GM19025 (cell line): ENCODE results near the gene PIAS4.

Experiments used
- ATAC-seq: cut with Tn5 transposase; IDR thresholded peaks from one replicate; pipeline ENCODE4 v1.9.1; 2021; ENCODE audit warnings: mild to moderate bottlenecking, low read depth, moderate library complexity; ENCODE audit not compliant: unreplicated experiment

Gene PIAS4

GRCh38 chr19:3977242-3978143 lies 30.0 kb upstream of the PIAS4 start:
- ATAC-seq = no peak

GRCh38 chr19:3978145-3978544 lies 29.4 kb upstream of the PIAS4 start:
- ATAC-seq = no peak

DNA sequence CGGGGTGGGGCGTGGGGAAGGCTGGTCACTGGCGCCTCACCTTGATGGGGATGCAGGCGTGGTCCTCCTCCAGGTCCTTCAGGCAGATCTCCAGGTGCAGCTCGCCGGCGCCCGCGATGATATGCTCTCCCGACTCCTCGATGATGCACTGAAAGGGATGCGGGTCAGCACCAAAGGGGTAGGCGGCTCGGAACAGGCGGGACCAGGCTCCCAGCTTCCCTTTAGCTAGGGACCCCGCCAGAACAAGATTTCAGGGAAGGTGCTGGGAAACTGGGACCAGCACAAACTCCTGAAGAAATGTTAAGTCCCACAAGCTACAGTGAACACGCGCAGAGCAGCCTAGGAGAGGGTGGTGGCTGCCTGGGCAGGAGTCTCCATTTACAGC lies 28.3 kb upstream of the PIAS4 start:
- no peak for ATAC-seq

DNA sequence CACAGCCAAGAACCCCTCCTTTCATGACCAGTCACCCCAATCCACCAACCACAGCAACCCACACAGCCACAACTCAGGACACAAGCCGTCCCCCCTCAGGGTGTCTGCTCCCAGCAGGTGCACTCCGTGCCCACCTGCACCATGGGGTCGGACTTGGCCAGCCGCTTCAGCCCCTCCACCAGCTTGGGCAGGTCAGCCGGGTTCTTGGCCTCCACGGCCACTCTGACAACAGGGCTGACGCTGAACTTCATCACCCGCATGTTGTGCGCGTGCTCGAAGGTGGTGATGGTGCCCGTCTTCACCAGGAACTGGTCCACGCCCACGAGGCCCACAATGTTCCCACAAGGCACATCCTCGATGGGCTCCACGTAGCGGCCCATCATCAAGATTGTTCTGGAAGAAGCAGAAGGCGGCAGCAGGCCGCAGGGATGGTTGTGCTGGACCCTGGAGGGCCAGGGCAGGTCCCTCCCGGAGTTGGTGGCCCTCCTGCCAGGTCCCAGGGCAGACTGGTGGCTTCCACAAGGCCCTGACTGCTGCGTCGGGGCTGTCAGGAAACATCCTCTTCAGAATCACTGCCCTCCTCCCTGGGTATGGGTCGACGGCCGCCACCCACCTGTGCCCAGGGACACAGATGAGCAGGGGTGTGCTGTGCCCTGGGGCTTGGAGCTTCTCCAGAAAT lies 27.7 kb upstream of the PIAS4 start:
- no peak for ATAC-seq

DNA sequence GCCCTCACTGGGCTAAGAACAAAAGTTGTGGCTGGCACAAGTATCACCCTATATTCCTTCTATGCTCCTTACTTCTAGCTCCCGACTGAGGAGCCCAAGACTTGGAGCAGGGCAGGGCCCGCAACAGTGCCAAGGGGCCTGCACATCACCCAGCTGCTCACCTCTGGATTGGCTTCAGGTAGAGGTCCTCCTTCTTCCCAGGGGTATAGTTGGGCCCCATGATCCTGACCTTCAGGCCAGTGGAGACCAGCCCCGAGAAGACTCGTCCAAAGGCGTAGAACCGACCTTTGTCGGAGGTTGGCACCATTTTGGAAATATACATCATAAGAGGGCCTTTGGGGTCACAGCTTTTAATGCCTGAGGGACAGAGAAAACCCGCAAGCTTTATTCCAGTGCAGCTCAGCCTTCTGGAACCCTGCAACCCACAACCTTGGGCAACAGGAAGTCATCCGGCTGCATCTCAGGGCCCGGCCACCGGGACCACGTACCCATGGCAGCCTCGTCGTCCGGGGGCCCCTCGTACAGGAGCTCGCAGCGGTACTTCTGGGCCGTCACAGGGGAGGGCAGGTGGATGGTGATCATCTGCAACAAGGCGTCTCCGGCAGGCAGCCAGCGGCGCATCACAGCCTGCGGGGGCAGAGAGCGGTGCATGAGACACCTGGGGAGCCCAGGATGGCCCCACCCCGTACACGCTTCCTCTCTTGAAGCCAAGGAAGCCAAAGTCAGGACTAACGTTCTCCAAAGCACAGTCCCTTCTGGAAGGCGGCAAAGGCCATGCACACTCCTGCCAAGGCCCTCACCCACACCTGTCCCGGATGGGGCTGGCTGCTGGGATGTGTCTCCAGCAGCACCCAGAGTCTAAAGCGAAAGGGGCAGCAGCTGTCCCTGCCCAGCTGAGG lies 26.9 kb upstream of the PIAS4 start:
- ATAC-seq = no peak

GRCh38 chr19:3981373-3981735 lies 26.2 kb upstream of the PIAS4 start:
- no peak for ATAC-seq

- no peak for ATAC-seq
Observed at GRCh38 chr19:3981736-3982681, 25.5 kb upstream of the PIAS4 start.

DNA sequence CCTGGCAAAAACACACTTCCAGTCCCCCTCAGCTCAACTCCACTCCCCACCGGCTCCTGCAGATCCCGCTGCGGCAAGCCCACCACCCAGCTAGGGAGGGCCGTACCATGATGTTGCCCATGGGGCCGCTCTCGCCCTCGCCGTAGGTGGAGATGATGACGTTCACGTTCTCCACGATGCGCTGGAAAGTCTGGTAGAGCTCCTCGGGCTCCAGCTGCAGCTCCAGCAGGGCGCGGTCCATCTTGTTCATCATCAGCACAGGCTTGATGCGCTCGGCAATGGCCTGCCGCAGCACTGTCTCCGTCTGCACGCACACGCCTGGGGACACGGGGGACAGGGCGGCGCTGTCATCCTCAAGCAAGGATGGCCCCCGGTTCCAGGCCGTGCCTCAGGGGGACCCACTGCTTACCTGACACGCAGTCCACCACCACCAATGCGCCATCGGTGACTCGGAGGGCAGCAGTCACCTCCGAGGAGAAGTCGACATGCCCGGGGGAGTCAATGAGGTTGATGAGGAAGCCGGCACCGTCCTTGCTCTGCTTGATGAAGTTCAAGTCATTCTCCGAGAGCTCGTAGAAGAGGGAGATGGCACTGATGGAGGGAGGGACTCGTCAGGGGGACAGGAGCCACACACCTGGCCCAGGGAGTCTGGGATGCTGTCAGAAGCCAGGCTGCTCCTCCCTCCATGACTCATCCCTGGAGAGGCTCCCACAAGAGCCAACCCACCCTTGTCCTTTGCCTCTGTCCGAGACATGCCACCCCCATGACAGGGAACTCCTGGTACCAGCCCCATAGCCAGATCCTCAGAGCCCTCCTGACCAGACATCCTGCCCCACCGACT lies 24.6 kb upstream of the PIAS4 start:
- ATAC-seq = no peak

DNA sequence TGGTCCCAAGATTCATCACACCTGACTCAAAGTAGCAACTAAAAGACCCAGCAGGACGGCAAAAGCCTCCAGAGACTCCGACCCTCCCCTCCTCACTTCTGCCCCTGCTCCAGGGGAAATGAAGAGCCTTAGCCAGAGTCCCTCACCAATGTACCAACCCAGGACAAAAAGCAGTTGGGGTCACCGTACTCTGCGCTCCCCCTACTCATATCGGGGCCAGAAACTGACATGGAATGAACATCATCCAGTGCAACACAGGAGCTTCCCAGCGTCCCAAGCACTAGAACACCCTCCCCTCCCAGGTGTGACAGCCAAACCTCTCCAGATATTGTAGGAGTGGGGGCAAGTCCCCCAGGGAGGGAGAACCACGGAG lies 24.0 kb upstream of the PIAS4 start:
- no peak for ATAC-seq

GRCh38 chr19:3983936-3984583 lies 23.5 kb upstream of the PIAS4 start:
- no peak for ATAC-seq

DNA sequence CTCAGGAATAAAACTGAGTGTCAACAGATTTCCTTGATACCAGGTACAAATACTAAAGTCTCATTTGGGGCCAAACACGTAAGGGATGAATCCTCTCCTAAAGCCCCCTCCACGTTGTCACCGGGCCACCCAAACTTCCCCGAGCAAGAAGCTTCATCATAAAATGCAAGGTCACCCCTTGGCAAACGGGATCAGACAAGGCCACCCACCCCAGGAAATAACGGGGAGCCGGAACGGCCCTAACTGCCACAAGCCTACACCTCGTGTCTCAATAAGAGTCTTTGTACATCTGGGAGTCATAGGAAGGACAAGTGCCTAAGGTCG lies 23.0 kb upstream of the PIAS4 start:
- ATAC-seq = no peak

GRCh38 chr19:3984908-3985642 lies 22.5 kb upstream of the PIAS4 start, which contains the start of gene EEF2:
TSS of gene EEF2 (minus strand) at chr19:3985463. CDS start at chr19:3985380, 83 bp downstream.
- ATAC-seq = no peak

- no peak for ATAC-seq
Observed at GRCh38 chr19:3985643-3986259, 21.8 kb upstream of the PIAS4 start.

DNA sequence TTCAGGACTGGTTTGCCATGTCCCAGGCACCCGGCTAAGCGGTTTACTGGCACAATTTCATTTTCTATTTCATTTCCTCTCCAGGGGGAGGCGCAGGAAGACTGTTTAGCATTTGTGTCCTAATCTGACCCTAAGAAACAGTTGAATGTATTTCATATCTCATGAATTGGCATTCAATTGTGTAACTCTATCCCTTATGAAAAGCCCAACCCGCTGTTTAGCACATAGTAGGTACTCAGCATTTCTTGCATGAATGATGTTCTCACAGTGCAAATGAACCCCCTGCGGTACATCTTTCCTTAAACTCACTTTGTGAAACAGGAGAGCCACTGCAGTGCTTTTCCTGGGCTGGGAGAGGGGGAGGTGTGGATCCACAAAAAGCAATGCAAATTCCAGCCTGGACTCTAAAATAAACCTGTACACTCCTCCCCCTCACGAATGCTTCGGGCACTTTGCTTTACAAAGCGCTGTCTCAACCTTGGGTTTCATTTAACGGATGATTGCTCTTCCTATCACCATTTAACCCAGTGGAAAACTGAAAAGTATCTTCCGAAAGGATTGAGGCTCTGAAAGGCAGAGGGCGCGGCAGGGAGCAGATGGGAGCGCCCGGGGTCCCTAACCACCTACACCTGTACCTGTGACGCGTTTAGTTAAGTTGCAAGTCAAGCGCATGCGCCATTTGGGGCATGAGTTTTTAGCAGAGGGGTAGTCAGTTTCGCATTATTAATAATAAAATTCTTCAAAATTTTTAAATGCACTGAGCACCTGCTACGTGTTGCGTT lies 21.1 kb upstream of the PIAS4 start:
- no peak for ATAC-seq

DNA sequence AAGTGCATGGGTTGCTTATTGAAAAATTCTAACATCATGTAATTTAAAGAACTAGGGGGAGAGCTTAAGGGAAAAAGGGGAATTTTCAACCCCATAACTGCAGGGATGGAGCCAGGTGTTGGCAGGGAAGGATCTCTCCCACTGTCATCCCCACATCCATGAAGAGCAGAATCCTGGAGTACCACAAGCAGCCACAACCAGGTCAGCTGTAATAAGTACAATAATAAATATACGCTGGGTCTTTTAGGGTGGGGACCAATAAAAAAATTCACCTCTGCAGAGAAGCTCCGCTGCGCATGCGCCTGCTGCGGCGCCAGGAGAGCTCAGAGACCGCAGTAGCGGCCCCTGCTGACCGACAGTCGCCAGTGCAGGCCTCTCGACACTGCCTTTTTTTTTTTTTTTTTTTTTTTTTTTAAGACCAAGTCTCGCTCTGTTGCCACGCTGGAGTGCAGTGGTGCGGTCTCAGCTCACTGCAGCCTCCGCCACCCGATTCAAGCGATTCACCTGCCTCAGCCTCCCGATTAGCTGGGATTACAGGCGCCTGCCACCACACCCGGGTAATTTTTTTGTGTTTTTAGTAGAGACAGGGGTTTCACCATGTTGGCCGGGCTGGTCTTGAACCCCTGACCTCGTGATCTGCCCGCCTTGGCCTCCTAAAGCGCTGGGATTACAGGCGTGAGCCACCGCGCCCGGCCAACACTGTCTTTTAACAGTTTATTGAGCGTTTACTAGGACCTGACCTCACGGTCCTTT lies 19.7 kb upstream of the PIAS4 start:
- no peak for ATAC-seq

- ATAC-seq = no peak
Observed at GRCh38 chr19:3990815-3991117, 16.8 kb upstream of the PIAS4 start.
